Loucy (cell line): ENCODE data around the gene TRIM46.

Source experiments
- H2AFZ ChIP-seq: fragments of 200-600 bp; sonication (generic); 2 replicates; pipeline ENCODE4 v1.6.0; 2016; ENCODE audit warnings: antibody characterized with exemption, mild to moderate bottlenecking, low read length, moderate library complexity
- H3F3A ChIP-seq: fragments of 200-600 bp; 2 replicates; pipeline ENCODE4 v1.6.0; 2016; ENCODE audit warnings: antibody characterized with exemption, low read depth, mild to moderate bottlenecking
- H3K27me3 ChIP-seq: fragments of 200-600 bp; sonication (generic); 2 replicates; pipeline ENCODE4 v1.6.1; 2014; ENCODE audit warnings: low read length, mild to moderate bottlenecking; ENCODE audit not compliant: insufficient read depth, poor library complexity, severe bottlenecking
- H3K36me3 ChIP-seq: fragments of 200-600 bp; sonication (generic); 2 replicates; pipeline ENCODE4 v1.6.1; 2016; ENCODE audit warnings: low read length; ENCODE audit not compliant: insufficient read depth
- H3K4me1 ChIP-seq: fragments of 200-600 bp; sonication (generic); 2 replicates; pipeline ENCODE4 v1.5.1; 2014; ENCODE audit warnings: low read length, mild to moderate bottlenecking; ENCODE audit not compliant: insufficient read depth, poor library complexity, severe bottlenecking
- H3K4me2 ChIP-seq: fragments of 200-600 bp; sonication (generic); 2 replicates; pipeline ENCODE4 v1.6.0; 2014; ENCODE audit warnings: antibody characterized with exemption, low read length, low read depth, mild to moderate bottlenecking; ENCODE audit not compliant: poor library complexity, severe bottlenecking
- H3K4me3 ChIP-seq: fragments of 200-600 bp; sonication (generic); 2 replicates; pipeline ENCODE4 v1.5.1; 2014; ENCODE audit warnings: low read length, mild to moderate bottlenecking, mixed read lengths; ENCODE audit not compliant: poor library complexity, severe bottlenecking
- H3K79me2 ChIP-seq: fragments of 200-600 bp; sonication (generic); 2 replicates; pipeline ENCODE4 v1.6.1; 2014; ENCODE audit warnings: low read length; ENCODE audit not compliant: insufficient read depth
- H3K9ac ChIP-seq: fragments of 200-600 bp; sonication (generic); 2 replicates; pipeline ENCODE4 v1.6.0; 2014; ENCODE audit warnings: mild to moderate bottlenecking, low read depth, low read length, moderate library complexity; ENCODE audit not compliant: poor library complexity, severe bottlenecking
- H3K9me2 ChIP-seq: fragments of 200-600 bp; sonication (generic); replicated peaks from 2 replicates; pipeline ENCODE4 v1.6.1; 2016; ENCODE audit warnings: low read depth, low read length, mixed read lengths
- H3K9me3 ChIP-seq: fragments of 200-600 bp; sonication (generic); 2 replicates; pipeline ENCODE4 v1.6.1; 2014; ENCODE audit warnings: mild to moderate bottlenecking, antibody characterized with exemption, low read length, low read depth; ENCODE audit not compliant: insufficient read depth
- H4K20me1 ChIP-seq: fragments of 200-600 bp; sonication (generic); 2 replicates; pipeline ENCODE4 v1.6.0; 2014; ENCODE audit warnings: antibody characterized with exemption, low read length, mild to moderate bottlenecking; ENCODE audit not compliant: insufficient read depth, poor library complexity, severe bottlenecking
- CTCF ChIP-seq: fragments of 200-600 bp; sonication (generic); conservative IDR thresholded peaks from 2 replicates; pipeline ENCODE4 v1.5.1; 2014; ENCODE audit warnings: mild to moderate bottlenecking, antibody characterized with exemption, low read length
- EZH2phosphoT487 ChIP-seq: fragments of 200-600 bp; IDR thresholded peaks from 2 replicates; pipeline ENCODE4 v1.6.1; 2018; ENCODE audit warnings: antibody characterized with exemption, mild to moderate bottlenecking, moderate library complexity, borderline replicate concordance

The TRIM46 gene

GRCh38 chr1:155205035-155205434 lies 31.4 kb downstream of the TRIM46 start:
- TF ChIP-seq CTCF (no peak), EZH2phosphoT487 (no peak)
- H3K4me3 ChIP-seq, result no peak overlapping the region
- H3K4me2 ChIP-seq, result no peak overlapping the region
- no peaks in the 10 kb centered on the region for H3K9me2 ChIP-seq
- no peaks in the 10 kb centered on the region for H3K27me3 ChIP-seq
- no peak overlapping the region for H2AFZ ChIP-seq
- H4K20me1 ChIP-seq, result no peaks in the 10 kb centered on the region
- H3K9ac ChIP-seq, result no peak overlapping the region
- H3K4me1 ChIP-seq, result peaks cover 22% of the 10 kb centered on the region
- H3F3A ChIP-seq, result no peaks in the 10 kb centered on the region
- H3K79me2 ChIP-seq, result peaks cover 9% of the 10 kb centered on the region
- no peaks in the 10 kb centered on the region for H3K9me3 ChIP-seq
- no peaks in the 10 kb centered on the region for H3K36me3 ChIP-seq

GRCh38 chr1:155205969-155206593 lies 32.4 kb downstream of the TRIM46 start:
- Histone ChIP-seq H3K79me2 (peaks cover 16% of the 10 kb centered on the region), H3F3A (no peaks in the 10 kb centered on the region), H3K4me2 (no peak overlapping the region)

GRCh38 chr1:155206891-155207805 lies 33.5 kb downstream of the TRIM46 start:
- Histone ChIP-seq H3K9me3 (no peaks in the 10 kb centered on the region), H3K4me1 (peaks cover 28% of the 10 kb centered on the region), H2AFZ (no peak overlapping the region), H3K36me3 (no peaks in the 10 kb centered on the region), H3K9ac (peak overlapping the region; percentile 81), H3K9me2 (no peaks in the 10 kb centered on the region), H4K20me1 (no peaks in the 10 kb centered on the region), H3F3A (no peaks in the 10 kb centered on the region), H3K4me3 (peak overlapping the region; percentile 91), H3K79me2 (peaks cover 16% of the 10 kb centered on the region), H3K4me2 (peak overlapping the region; percentile 99), H3K27me3 (no peaks in the 10 kb centered on the region)
- TF ChIP-seq CTCF (peak; percentile 94), EZH2phosphoT487 (no peak)

More at GRCh38 chr1:155205969-155206593, 32.4 kb downstream of the TRIM46 start:
- Histone ChIP-seq H2AFZ (no peak overlapping the region), H3K9ac (no peak overlapping the region), H3K27me3 (no peaks in the 10 kb centered on the region), H3K4me1 (peaks cover 28% of the 10 kb centered on the region), H3K9me3 (no peaks in the 10 kb centered on the region), H3K4me3 (no peak overlapping the region), H3K9me2 (no peaks in the 10 kb centered on the region), H4K20me1 (no peaks in the 10 kb centered on the region), H3K36me3 (no peaks in the 10 kb centered on the region)
- TF ChIP-seq EZH2phosphoT487 (no peak), CTCF (no peak)
